Activated naive CD8-positive, alpha-beta T cell (primary cell): ENCODE data around the gene CYP3A5.
A peak's percentile ranks its signal among the peaks of the same experiment; 100 is the strongest.
"Not testable (repeated sequence)": the region's sequence is repeated elsewhere in the genome, so short reads cannot be mapped to it uniquely, and the experiment has no call there.

Experiments used
- H3K27ac Mint-ChIP-seq: one replicate; pipeline ENCODE4 v1.8.0; 2021; ENCODE audit warnings: mixed read lengths
- H3K27me3 Mint-ChIP-seq: one replicate; pipeline ENCODE4 v1.8.0; 2021; ENCODE audit warnings: mixed read lengths
- H3K36me3 Mint-ChIP-seq: one replicate; pipeline ENCODE4 v1.8.0; 2021; ENCODE audit warnings: mixed read lengths
- H3K4me1 Mint-ChIP-seq: one replicate; pipeline ENCODE4 v1.8.0; 2021; ENCODE audit warnings: low read depth, mixed read lengths
- H3K4me3 Mint-ChIP-seq: one replicate; pipeline ENCODE4 v1.8.0; 2021; ENCODE audit warnings: mild to moderate bottlenecking, mixed read lengths
- H3K9me3 Mint-ChIP-seq: one replicate; pipeline ENCODE4 v1.8.0; 2021; ENCODE audit warnings: low read depth, mixed read lengths

CYP3A5 gene

DNA sequence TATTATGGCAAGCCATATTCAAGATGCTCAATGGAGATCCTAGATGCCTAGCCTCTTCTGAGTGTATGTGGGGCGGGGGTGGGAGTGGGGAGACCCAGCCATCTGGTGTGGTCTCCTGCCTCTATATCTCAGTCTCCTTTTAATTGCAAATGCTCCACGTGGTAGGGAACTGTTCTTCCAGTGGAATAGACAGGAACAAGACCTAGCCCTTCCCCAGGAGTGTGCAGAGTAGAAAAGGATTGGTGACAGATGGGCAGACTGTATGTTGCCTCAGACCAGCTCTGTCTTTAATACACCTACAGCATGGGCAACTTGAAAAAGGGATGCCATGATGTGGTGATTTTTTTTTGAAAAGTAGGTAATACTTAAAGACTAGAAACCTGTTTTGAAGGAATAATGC is 12.6 kb downstream of the CYP3A5 start:
- peaks cover 8% of the 10 kb centered on the region for H3K4me1 Mint-ChIP-seq
- H3K27ac Mint-ChIP-seq = peak overlapping the region; percentile 23
- no peaks in the 10 kb centered on the region for H3K27me3 Mint-ChIP-seq
- peaks cover 26% of the 10 kb centered on the region for H3K36me3 Mint-ChIP-seq
- H3K4me3 Mint-ChIP-seq = no peak overlapping the region
- H3K9me3 Mint-ChIP-seq = no peaks in the 10 kb centered on the region

DNA sequence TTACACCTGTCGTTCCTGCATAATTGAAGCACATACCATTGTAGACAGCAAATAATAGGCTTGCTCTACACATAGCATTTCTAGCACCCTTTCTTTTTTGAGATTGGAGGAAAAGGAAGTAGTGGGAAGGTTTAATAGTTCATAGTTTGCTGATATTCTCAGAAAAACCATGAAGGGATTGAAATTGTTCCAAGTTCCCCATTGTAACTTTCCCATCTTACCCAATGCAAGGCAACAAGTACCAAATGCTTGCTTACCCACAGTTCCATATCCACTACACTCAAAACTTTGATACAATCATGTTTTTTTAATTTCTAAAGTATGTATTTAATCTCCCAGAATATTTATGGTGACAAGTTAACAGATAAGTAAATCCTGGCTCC is 13.8 kb downstream of the CYP3A5 start:
- H3K27ac Mint-ChIP-seq = no peak overlapping the region

DNA sequence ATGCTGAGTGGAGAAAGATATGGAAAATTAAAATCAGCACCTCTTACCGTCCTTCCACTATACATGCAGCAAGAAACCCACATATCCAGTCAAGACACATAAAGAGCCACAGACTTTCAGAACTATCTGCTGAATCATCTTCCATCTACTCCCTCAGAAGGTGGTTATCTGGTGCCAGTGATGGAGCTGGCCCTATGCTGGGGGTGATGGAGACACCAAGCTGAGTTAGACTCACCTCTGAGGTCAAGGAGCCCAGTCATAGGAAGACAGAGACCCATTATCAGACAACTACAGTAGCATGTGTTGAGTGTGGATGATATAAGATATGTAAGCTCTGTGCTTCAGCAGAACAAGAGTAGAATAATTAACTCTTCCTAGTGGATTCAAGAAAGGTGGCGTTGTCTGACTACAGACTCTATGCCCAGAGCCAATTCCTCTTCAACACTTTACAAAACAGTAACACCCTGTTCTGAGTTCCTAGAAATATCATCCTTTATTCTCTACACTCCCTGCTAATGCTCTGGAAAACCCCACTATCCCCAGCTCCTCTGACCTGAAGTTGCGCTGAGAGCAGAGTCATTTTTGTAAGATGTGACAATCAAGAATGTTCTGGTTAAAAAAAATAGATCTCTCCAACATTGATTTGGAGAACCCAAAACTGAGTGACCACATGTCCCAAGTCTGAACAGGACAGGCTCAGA is 14.3 kb downstream of the CYP3A5 start:
- no peaks in the 10 kb centered on the region for H3K9me3 Mint-ChIP-seq
- peak overlapping the region; percentile 56 for H3K27ac Mint-ChIP-seq
- peaks cover 8% of the 10 kb centered on the region for H3K4me1 Mint-ChIP-seq
- H3K27me3 Mint-ChIP-seq = no peaks in the 10 kb centered on the region
- H3K4me3 Mint-ChIP-seq = no peak overlapping the region
- peaks cover 28% of the 10 kb centered on the region for H3K36me3 Mint-ChIP-seq

More for the DNA sequence above, 13.8 kb downstream of the CYP3A5 start:
- Mint-ChIP-seq H3K4me3 (no peak overlapping the region), H3K27me3 (no peaks in the 10 kb centered on the region), H3K9me3 (no peaks in the 10 kb centered on the region), H3K36me3 (peaks cover 28% of the 10 kb centered on the region), H3K4me1 (peaks cover 8% of the 10 kb centered on the region)

DNA sequence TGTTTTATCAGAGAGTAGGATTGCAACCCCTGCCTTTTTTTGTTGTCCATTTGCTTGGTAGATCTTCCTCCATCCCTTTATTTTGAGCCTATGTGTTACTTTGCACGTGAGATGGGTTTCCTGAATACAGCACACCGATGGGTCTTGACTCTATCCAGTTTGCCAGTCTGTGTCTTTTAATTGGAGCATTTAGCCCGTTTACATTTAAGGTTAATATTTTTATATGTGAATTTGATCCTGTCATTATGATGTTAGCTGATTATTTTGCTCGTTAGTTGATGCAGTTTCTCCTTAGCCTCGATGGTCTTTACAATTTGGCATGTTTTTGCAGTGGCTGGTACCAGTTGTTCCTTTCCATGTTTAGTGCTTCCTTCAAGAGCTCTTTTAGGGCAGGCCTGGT is 21.9 kb downstream of the CYP3A5 start:
- peak overlapping the region; percentile 72 for H3K27ac Mint-ChIP-seq
- H3K9me3 Mint-ChIP-seq, H3K4me1 Mint-ChIP-seq, H3K4me3 Mint-ChIP-seq, H3K27me3 Mint-ChIP-seq: not testable (repeated sequence)
- H3K36me3 Mint-ChIP-seq = peaks cover 32% of the 10 kb centered on the region

DNA sequence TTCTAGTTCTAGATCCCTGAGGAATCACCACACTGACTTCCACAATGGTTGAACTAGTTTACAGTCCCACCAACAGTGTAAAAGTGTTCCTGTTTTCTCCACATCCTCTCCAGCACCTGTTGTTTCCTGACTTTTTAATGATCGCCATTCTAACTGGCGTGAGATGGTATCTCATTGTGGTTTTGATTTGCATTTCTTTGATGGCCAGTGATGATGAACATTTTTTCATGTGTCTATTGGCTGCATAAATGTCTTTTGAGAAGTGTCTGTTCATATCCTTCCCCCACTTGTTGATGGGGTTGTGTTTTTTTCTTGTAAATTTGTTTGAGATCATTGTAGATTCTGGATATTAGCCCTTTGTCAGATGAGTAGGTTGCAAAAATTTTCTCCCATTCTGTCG is 25.2 kb downstream of the CYP3A5 start:
- not testable (repeated sequence) for H3K4me3 Mint-ChIP-seq, H3K27ac Mint-ChIP-seq, H3K27me3 Mint-ChIP-seq, H3K9me3 Mint-ChIP-seq
- peaks cover 32% of the 10 kb centered on the region for H3K36me3 Mint-ChIP-seq
- peaks cover 12% of the 10 kb centered on the region for H3K4me1 Mint-ChIP-seq

DNA sequence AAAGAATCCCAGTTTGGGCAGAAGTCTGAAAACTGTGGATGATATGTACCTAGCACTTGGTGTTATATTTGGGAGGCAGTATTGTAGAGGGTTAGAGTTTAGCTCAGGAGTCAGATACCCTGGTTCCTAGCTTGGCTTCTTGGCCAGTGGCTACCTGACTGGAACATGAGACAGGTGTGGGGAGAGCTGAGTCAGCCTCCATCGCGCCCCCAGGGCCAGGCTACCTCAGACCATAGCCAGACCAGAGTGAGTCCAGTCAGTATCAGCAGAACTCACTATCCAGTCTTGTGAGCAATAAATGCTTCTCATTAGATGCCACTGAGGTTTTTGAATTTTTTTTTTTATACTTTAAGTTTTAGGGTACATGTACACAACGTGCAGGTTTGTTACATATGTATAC is 26.0 kb downstream of the CYP3A5 start:
- Mint-ChIP-seq H3K27ac (no peak overlapping the region), H3K9me3 (no peaks in the 10 kb centered on the region), H3K4me1 (peaks cover 17% of the 10 kb centered on the region), H3K4me3 (no peak overlapping the region), H3K36me3 (peaks cover 35% of the 10 kb centered on the region), H3K27me3 (no peaks in the 10 kb centered on the region)

DNA sequence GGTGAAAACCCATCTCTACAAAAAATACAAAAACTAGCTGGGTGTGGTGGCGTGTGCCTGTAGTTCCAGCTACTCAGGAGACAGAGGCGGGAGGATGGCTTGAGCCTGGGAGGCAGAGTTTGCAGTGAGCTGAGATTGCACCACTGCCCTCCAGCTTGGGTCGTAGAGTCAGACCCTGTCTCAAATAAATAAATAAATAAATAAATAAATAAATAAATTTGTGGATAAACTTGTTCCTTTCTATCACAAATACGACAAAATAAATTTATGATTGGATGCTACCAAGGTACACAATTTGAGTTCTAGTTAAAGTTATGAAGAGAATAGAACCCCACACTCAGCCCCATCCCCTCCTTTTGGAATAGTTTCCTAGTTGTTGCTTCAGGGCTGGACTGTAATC is 26.5 kb downstream of the CYP3A5 start:
- not testable (repeated sequence) for H3K4me3 Mint-ChIP-seq, H3K27ac Mint-ChIP-seq
- H3K36me3 Mint-ChIP-seq = peaks cover 34% of the 10 kb centered on the region

DNA sequence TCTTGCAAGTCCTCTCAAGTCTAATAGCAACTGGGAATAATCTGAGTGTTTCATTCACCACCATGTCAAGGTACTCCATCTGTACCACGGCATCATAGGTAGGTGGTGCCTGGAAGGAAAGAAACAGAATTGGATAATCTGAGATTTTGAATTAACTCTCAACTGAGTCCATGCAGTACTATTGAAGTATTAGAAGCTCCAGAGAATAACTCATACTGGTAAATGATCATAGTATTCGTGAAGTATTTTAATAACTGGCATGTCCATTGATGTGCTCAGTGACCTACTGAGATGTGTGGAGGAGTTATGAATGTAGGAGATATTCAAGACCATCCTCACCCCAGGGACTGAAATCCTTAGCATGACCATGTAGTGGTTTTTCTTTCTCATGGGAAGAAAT is 27.1 kb downstream of the CYP3A5 start:
- H3K27ac Mint-ChIP-seq = no peak overlapping the region
- no peaks in the 10 kb centered on the region for H3K27me3 Mint-ChIP-seq
- H3K4me3 Mint-ChIP-seq = no peak overlapping the region
- no peaks in the 10 kb centered on the region for H3K9me3 Mint-ChIP-seq
- H3K36me3 Mint-ChIP-seq = peaks cover 35% of the 10 kb centered on the region
- peaks cover 24% of the 10 kb centered on the region for H3K4me1 Mint-ChIP-seq

More for the DNA sequence above, 26.5 kb downstream of the CYP3A5 start:
- not testable (repeated sequence) for H3K27me3 Mint-ChIP-seq, H3K9me3 Mint-ChIP-seq
- H3K4me1 Mint-ChIP-seq = peaks cover 20% of the 10 kb centered on the region

DNA sequence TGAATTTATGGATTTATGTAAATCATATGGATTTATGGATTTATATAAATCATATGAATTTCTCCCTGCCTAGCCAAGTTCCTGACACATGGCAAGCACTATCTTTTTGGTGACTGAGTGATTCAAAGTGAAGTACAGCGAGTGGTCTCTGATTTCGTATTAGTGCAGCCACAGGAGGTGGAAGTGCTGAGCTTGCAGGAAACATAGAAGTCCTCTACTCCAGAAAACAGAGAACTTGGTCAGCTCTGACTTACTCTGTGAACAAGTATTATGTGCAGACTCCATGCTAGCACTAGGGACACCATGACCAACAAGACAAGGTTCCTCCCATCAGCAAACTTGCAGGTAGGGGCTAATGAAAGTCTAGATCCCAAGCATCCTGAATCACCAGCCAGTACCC is 28.5 kb downstream of the CYP3A5 start:
- Mint-ChIP-seq H3K9me3 (no peaks in the 10 kb centered on the region), H3K27me3 (no peaks in the 10 kb centered on the region), H3K4me3 (no peak overlapping the region), H3K4me1 (peaks cover 20% of the 10 kb centered on the region), H3K36me3 (peaks cover 36% of the 10 kb centered on the region), H3K27ac (no peak overlapping the region)

DNA sequence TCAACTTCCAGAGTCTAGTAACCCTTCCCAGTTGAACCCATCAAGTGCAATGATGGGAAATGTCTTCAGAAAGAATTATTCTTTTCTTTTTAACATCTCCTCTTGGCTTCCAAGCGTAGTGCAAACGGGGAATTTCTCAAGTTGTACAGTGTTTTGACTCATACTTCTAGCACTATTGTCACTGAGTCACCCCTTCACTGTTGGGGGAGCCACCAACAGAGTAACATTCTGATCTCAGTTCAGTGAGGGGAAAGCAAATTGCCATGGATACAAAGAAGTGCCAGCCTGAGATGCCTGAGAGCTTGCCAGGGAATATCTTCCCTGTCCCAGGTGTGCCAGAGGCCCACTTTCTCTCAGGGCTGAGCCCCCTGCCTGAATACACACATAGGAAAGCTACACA is 31.0 kb downstream of the CYP3A5 start:
- H3K36me3 Mint-ChIP-seq = peaks cover 48% of the 10 kb centered on the region
- peaks cover 16% of the 10 kb centered on the region for H3K4me1 Mint-ChIP-seq
- H3K9me3 Mint-ChIP-seq = no peaks in the 10 kb centered on the region
- no peaks in the 10 kb centered on the region for H3K27me3 Mint-ChIP-seq
- H3K4me3 Mint-ChIP-seq = no peak overlapping the region
- peak overlapping the region; percentile 55 for H3K27ac Mint-ChIP-seq

DNA sequence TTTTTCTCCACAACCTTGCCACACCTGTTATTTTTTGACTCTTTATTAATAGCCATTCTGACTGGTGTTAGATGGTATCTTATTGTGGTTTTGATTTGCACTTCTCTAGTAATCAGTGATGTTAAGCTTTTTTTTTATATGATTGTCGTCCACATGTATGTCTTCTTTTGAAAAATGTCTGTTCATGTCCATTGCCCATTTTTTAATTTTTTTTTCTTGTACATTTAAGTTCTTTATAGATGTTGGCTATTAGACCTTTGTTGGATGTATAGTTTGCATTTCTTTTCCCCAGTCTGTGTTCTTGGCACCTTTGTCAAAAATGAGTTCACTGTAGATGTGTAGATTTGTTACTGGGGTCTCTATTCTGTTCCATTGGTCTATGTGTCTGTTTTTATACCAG is 34.2 kb downstream of the CYP3A5 start:
- H3K27ac Mint-ChIP-seq = no peak overlapping the region
- H3K27me3 Mint-ChIP-seq = no peaks in the 10 kb centered on the region
- H3K4me3 Mint-ChIP-seq = no peak overlapping the region
- H3K36me3 Mint-ChIP-seq = peaks cover 56% of the 10 kb centered on the region
- H3K4me1 Mint-ChIP-seq = peaks cover 32% of the 10 kb centered on the region
- H3K9me3 Mint-ChIP-seq = peaks cover 3% of the 10 kb centered on the region

DNA sequence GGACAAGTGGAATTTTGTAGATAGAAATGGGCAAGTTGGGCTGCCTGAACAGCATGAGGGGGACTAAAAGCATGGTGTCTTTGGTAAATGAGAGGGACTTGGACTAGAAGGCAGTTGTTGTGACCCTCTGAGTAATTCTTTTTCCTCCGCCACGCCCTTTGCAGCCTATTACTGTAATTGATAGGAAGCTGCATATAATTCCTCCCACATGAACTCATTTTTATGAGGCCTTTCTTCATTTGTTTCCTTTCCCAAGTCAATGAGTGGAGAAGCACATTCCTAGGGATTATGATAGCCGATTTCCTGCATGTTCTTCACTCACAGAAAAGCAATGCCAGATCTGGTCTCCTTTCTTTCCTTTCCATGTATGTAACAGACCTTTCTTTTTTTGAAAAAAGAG is 35.4 kb downstream of the CYP3A5 start:
- no peak overlapping the region for H3K4me3 Mint-ChIP-seq
- H3K27me3 Mint-ChIP-seq = no peaks in the 10 kb centered on the region
- peaks cover 56% of the 10 kb centered on the region for H3K36me3 Mint-ChIP-seq
- H3K27ac Mint-ChIP-seq = no peak overlapping the region
- peaks cover 38% of the 10 kb centered on the region for H3K4me1 Mint-ChIP-seq
- peaks cover 3% of the 10 kb centered on the region for H3K9me3 Mint-ChIP-seq

DNA sequence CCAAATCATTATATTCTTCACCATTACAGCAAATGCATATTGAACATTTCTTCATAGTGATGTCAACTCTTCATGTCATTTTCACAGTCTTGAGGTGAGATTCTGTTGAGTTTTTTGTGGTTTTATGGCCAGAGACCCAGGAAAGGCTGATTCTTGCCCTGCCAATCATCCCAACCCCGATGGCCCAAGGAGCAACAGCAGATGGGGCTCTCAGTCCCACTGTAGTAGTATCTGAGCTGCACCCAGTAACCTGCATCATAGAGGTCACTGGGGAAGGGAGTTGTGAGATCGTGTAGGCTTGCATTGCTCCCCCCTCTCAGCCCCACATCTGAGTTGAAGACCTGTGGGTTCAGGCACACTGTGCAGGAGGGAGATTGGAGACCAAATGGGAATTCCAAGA is 36.3 kb downstream of the CYP3A5 start:
- Mint-ChIP-seq H3K27ac (no peak overlapping the region), H3K36me3 (peaks cover 56% of the 10 kb centered on the region), H3K4me3 (no peak overlapping the region), H3K9me3 (peaks cover 3% of the 10 kb centered on the region), H3K27me3 (no peaks in the 10 kb centered on the region), H3K4me1 (peaks cover 37% of the 10 kb centered on the region)

DNA sequence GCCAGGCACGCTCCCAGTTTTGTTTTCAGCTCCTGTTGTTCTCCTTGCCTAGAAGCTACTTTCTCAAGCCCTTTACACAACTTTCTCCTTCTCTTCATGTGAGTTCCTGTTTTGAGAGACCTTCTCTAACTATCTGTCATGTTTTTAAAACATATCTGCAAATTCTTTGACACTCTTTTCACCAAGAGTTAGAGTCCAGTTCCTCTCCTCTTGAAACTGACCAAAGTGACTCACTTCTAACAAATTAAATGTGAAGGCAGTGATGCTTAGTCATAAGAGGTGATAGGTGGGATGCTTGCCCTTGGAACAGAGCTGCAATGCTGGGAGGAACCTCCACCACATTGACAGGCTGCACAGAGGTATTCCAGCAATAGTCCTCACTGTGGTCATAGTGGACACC is 37.8 kb downstream of the CYP3A5 start:
- peak overlapping the region; percentile 48 for H3K4me3 Mint-ChIP-seq
- peaks cover 50% of the 10 kb centered on the region for H3K36me3 Mint-ChIP-seq
- no peaks in the 10 kb centered on the region for H3K27me3 Mint-ChIP-seq
- H3K27ac Mint-ChIP-seq = peak overlapping the region; percentile 91
- H3K9me3 Mint-ChIP-seq = peaks cover 3% of the 10 kb centered on the region
- peaks cover 46% of the 10 kb centered on the region for H3K4me1 Mint-ChIP-seq

DNA sequence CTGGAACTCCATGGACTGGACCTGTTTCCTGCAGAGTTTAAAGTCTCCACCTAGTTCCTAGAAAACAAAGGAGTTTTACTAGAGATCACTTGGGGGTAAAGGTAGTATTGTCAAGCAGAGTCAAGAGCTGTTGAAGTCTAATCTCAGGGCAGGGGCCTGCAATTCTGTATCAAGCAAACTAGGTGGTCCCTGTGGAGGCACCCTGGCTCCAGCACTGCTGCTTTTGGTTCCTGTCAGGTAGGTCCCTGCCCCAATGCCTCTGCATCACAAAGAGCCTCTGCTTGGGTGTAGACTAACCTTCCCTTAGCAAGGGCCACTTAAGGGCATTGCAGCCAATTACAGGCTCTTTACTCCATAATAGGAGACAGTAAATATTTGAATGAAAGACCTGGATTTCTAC is 40.5 kb downstream of the CYP3A5 start:
- peaks cover 62% of the 10 kb centered on the region for H3K4me1 Mint-ChIP-seq

DNA sequence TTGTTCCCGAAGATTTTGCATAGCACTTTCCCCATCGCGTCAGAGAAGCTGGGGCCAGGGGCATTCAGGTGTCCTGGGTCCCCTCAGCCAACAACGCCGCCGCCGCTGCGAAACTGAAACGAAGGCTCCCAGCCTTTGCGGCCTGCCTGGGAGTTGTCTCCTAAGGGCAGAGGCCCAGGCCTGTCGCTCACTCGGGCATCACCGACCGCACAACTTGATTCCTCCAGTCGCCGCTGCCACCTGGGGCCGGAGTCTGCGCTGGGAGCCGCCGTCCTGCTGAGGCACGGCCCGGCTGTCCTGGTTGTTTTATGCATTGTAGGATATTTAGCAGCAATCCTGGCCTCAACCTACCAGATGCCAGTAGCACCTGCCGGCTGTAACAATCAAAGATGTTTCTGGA is 41.1 kb downstream of the CYP3A5 start:
- peaks cover 26% of the 10 kb centered on the region for H3K36me3 Mint-ChIP-seq
- peaks cover 62% of the 10 kb centered on the region for H3K4me1 Mint-ChIP-seq

More for the DNA sequence above, 40.5 kb downstream of the CYP3A5 start:
- Mint-ChIP-seq H3K4me3 (no peak overlapping the region), H3K36me3 (peaks cover 29% of the 10 kb centered on the region), H3K9me3 (peaks cover 3% of the 10 kb centered on the region), H3K27ac (peak overlapping the region; percentile 97), H3K27me3 (no peaks in the 10 kb centered on the region)

More for the DNA sequence above, 41.1 kb downstream of the CYP3A5 start:
- H3K27me3 Mint-ChIP-seq = no peaks in the 10 kb centered on the region
- no peak overlapping the region for H3K4me3 Mint-ChIP-seq
- H3K27ac Mint-ChIP-seq = peak overlapping the region; percentile 97
- peaks cover 3% of the 10 kb centered on the region for H3K9me3 Mint-ChIP-seq
